Astrocyte (in vitro differentiated cells and primary cell): ENCODE results near the gene UFD1. TPM values are rescaled to one million over a fixed set of nuclear protein-coding genes. Genes with fewer than 3 reads are reported as not detected.

Experiments
- DNase-seq: peaks from one replicate; pipeline ENCODE4 v3.0.0-alpha.2; 2010; ENCODE audit warnings: low read depth
- FAIRE-seq: peaks from 2 replicates; lab custom pipeline; 2011; peaks lifted over from hg19 to GRCh38; lab: Jason Lieb, UNC
- H2AFZ ChIP-seq: 2 replicates; pipeline ENCODE4 v1.6.0; 2012; ENCODE audit warnings: low read depth, low read length, inconsistent platforms
- H3K27ac ChIP-seq: 2 replicates; pipeline ENCODE4 v1.5.1; 2011; ENCODE audit warnings: low read depth, low read length, inconsistent platforms
- H3K27me3 ChIP-seq: 2 replicates; pipeline ENCODE4 v1.6.0; 2011; ENCODE audit warnings: low read length, inconsistent platforms; ENCODE audit not compliant: insufficient read depth
- H3K36me3 ChIP-seq: 2 replicates; pipeline ENCODE4 v1.5.1; 2011; ENCODE audit warnings: low read length, inconsistent platforms; ENCODE audit not compliant: insufficient read depth
- H3K4me1 ChIP-seq: 2 replicates; pipeline ENCODE4 v1.5.1; 2011; ENCODE audit warnings: low read length, inconsistent platforms; ENCODE audit not compliant: insufficient read depth
- H3K4me2 ChIP-seq: 2 replicates; pipeline ENCODE4 v1.6.0; 2012; ENCODE audit warnings: low read length, inconsistent platforms
- H3K4me3 ChIP-seq: 2 replicates; pipeline ENCODE4 v1.5.1; 2011; ENCODE audit warnings: low read depth, mild to moderate bottlenecking, low read length, inconsistent platforms; ENCODE audit not compliant: insufficient read depth
- H3K79me2 ChIP-seq: 2 replicates; pipeline ENCODE4 v1.6.0; 2012; ENCODE audit warnings: mild to moderate bottlenecking, low read length, inconsistent platforms; ENCODE audit not compliant: insufficient read depth
- H3K9ac ChIP-seq: 2 replicates; pipeline ENCODE4 v1.6.0; 2012; ENCODE audit warnings: mild to moderate bottlenecking, low read length, inconsistent platforms
- H3K9me3 ChIP-seq: 2 replicates; pipeline ENCODE4 v1.5.1; 2012; ENCODE audit warnings: low read depth, mild to moderate bottlenecking, low read length, inconsistent platforms; ENCODE audit not compliant: insufficient read depth
- H4K20me1 ChIP-seq: 2 replicates; pipeline ENCODE4 v1.6.0; 2012; ENCODE audit warnings: low read length, inconsistent platforms; ENCODE audit not compliant: insufficient read depth
- H3K27ac Mint-ChIP-seq: one replicate; pipeline ENCODE4 v1.8.0; 2021; ENCODE audit warnings: mild to moderate bottlenecking, mixed read lengths; ENCODE audit not compliant: unreplicated experiment
- H3K27me3 Mint-ChIP-seq: one replicate; pipeline ENCODE4 v1.8.0; 2021; ENCODE audit warnings: low read depth, mixed read lengths; ENCODE audit not compliant: unreplicated experiment
- H3K36me3 Mint-ChIP-seq: one replicate; pipeline ENCODE4 v1.8.0; 2021; ENCODE audit warnings: low read depth, mixed read lengths; ENCODE audit not compliant: unreplicated experiment
- H3K4me1 Mint-ChIP-seq: one replicate; pipeline ENCODE4 v1.8.0; 2021; ENCODE audit warnings: low read depth, mixed read lengths; ENCODE audit not compliant: unreplicated experiment
- H3K4me3 Mint-ChIP-seq: one replicate; pipeline ENCODE4 v1.8.0; 2021; ENCODE audit warnings: mild to moderate bottlenecking, moderate library complexity, mixed read lengths; ENCODE audit not compliant: unreplicated experiment
- H3K9me3 Mint-ChIP-seq: one replicate; pipeline ENCODE4 v1.8.0; 2021; ENCODE audit warnings: mild to moderate bottlenecking, mixed read lengths; ENCODE audit not compliant: unreplicated experiment
- CTCF ChIP-seq: IDR thresholded peaks from 2 replicates; pipeline ENCODE4 v1.5.1; 2011; ENCODE audit warnings: low read depth, mild to moderate bottlenecking, inconsistent platforms, low read length, moderate library complexity; ENCODE audit not compliant: insufficient read depth
- EZH2 ChIP-seq: IDR thresholded peaks from 2 replicates; pipeline ENCODE4 v1.6.1; 2012; ENCODE audit warnings: mild to moderate bottlenecking, low read length, inconsistent platforms; ENCODE audit not compliant: insufficient read depth
- total RNA-seq: library from RNA; stranded (reverse); gene quantifications from 2 replicates; pipeline ENCODE4 v1.2.1, GENCODE V29; 2021

Gene UFD1
- total RNA-seq, 1 donor from 2014 or later = 105 TPM

GRCh38 chr22:19401483-19401882, 77.5 kb downstream of the UFD1 start:
- H2AFZ ChIP-seq = no peak overlapping the region
- no peaks in the 10 kb centered on the region for H3K9me3 ChIP-seq
- no peaks in the 10 kb centered on the region for H3K79me2 ChIP-seq
- Mint-ChIP-seq H3K9me3 (peaks cover 2% of the 10 kb centered on the region), H3K27me3 (no peaks in the 10 kb centered on the region), H3K27ac (no peak overlapping the region), H3K4me3 (no peak overlapping the region), H3K36me3 (peaks cover 23% of the 10 kb centered on the region), H3K4me1 (no peaks in the 10 kb centered on the region)
- H3K4me3 ChIP-seq = no peak overlapping the region
- H3K27me3 ChIP-seq = no peaks in the 10 kb centered on the region
- peaks cover 17% of the 10 kb centered on the region for H3K36me3 ChIP-seq
- no peak overlapping the region for H3K4me2 ChIP-seq
- TF ChIP-seq EZH2 (no peak), CTCF (no peak)
- FAIRE-seq (no peak), DNase-seq (no peak)
- H4K20me1 ChIP-seq = peaks cover 32% of the 10 kb centered on the region
- no peak overlapping the region for H3K9ac ChIP-seq
- H3K4me1 ChIP-seq = no peaks in the 10 kb centered on the region
- no peak overlapping the region for H3K27ac ChIP-seq

- Mint-ChIP-seq H3K9me3 (peaks cover 2% of the 10 kb centered on the region), H3K27ac (no peak overlapping the region), H3K4me1 (no peaks in the 10 kb centered on the region), H3K4me3 (no peak overlapping the region), H3K36me3 (peaks cover 19% of the 10 kb centered on the region), H3K27me3 (no peaks in the 10 kb centered on the region)
- Histone ChIP-seq H3K4me1 (no peaks in the 10 kb centered on the region), H3K36me3 (peaks cover 14% of the 10 kb centered on the region), H4K20me1 (peaks cover 29% of the 10 kb centered on the region), H3K79me2 (no peaks in the 10 kb centered on the region), H3K4me3 (no peak overlapping the region), H3K4me2 (no peak overlapping the region), H3K27ac (no peak overlapping the region), H3K9ac (no peak overlapping the region), H2AFZ (no peak overlapping the region), H3K27me3 (no peaks in the 10 kb centered on the region), H3K9me3 (no peaks in the 10 kb centered on the region)
- no peak for DNase-seq
- TF ChIP-seq CTCF = no peak
- TF ChIP-seq EZH2 = no peak
- no peak for FAIRE-seq
Observed at GRCh38 chr22:19400881-19401280, 78.1 kb downstream of the UFD1 start.

Other genes starting within 250 kb of the UFD1 start
- gene CLTCL1, start 187.5 kb downstream of the UFD1 start, total RNA-seq = 54.4 and 65.3 TPM in 2 replicates
- gene HIRA, start 47.5 kb downstream of the UFD1 start, total RNA-seq = 31.1 and 31.4 TPM in 2 replicates
- 34.7 and 36.9 TPM in 2 replicates for gene MRPL40, start 46.6 kb downstream of the UFD1 start, total RNA-seq
- gene C22orf39, start 31.5 kb downstream of the UFD1 start, total RNA-seq = 11.9 and 14.5 TPM in 2 replicates
- 1.3 and 2.1 TPM in 2 replicates for gene CDC45, start 727 bp upstream of the UFD1 start, total RNA-seq
- gene CLDN5, start 45.2 kb upstream of the UFD1 start, total RNA-seq = not detected in 2 replicates
- gene SEPTIN5, start 235.3 kb upstream of the UFD1 start, total RNA-seq = 7.3 and 8.6 TPM in 2 replicates
- 0.95 and 2.8 TPM in 2 replicates for gene GP1BB, start 244.3 kb upstream of the UFD1 start, total RNA-seq